ENCODE measurements around the gene KHDRBS2. TPM values are rescaled to one million over a fixed set of nuclear protein-coding genes. Genes with fewer than 3 reads are reported as not detected.

The KHDRBS2 gene
- total and polyA plus RNA-seq, 2 of the 13 experiments (the other 11 are each of a cell fraction or from before 2014, with no cell fraction given), result not detected

- H3K4me3 ChIP-seq (replicated peaks in 1 of 3; ENCODE audit: insufficient read depth in 1 of 3, low read depth in 2 of 3, low read length in 3 of 3), result no peak overlapping the region
- no peak for DNase-seq (ENCODE audit: low spot score)
- no peaks in the 10 kb centered on the region for H3K36me3 ChIP-seq (replicated peaks in 1 of 2; ENCODE audit: control insufficient read depth in 1 of 2, insufficient read depth in 2 of 2, low read length in 2 of 2)
- no peak overlapping the region for H3K4me2 ChIP-seq (ENCODE audit: low read depth, low read length)
- no peaks in the 10 kb centered on the region for H3K79me2 ChIP-seq (ENCODE audit: insufficient read depth, low read length)
- BruUV-seq (replicated peaks), result no TSS peak
- intact Hi-C loops (cut with micrococcal nuclease; ENCODE audit: unreplicated experiment), result no loop called here
- H3K27ac ChIP-seq (ENCODE audit: extremely low read length, insufficient read depth, low read length), result no peak overlapping the region
- no peak for FAIRE-seq
- H4K20me1 ChIP-seq (ENCODE audit: insufficient read depth, low read length), result no peaks in the 10 kb centered on the region
- no peaks in the 10 kb centered on the region for H3K4me1 ChIP-seq (ENCODE audit: insufficient read depth, low read length)
- no peak overlapping the region for H3K9ac ChIP-seq (ENCODE audit: insufficient read depth, low read depth, low read length)
- ChIA-PET CTCF (ENCODE audit: low intra/inter-chr PET ratio, low total read pairs) (no interaction called here), POLR2A (no interaction called here)
- no peaks in the 10 kb centered on the region for H3K27me3 ChIP-seq (ENCODE audit: control insufficient read depth in 1 of 2, insufficient read depth in 2 of 2, low read length in 2 of 2)
- no peaks in the 10 kb centered on the region for H3K9me3 ChIP-seq (ENCODE audit: low read length)
- no peak overlapping the region for H2AFZ ChIP-seq (ENCODE audit: low read length)
- in situ Hi-C loops (cut with HindIII; ENCODE audit: extremely low pct_ligation_motif_present, low pct_unique_long_range_greater_than_20kb), result no loop called here
- ATAC-seq, result no peak
- TF ChIP-seq NR3C1 (CRISPR knock-in tag; IDR thresholded peaks at IDR 0.05), result no peak
- TF ChIP-seq SMARCC2 (IDR thresholded peaks at IDR 0.05), result no peak
- no peak for TF ChIP-seq JUN (CRISPR knock-in tag; IDR thresholded peaks at IDR 0.05)
- no peak for TF ChIP-seq PHF5A (CRISPR knock-in tag; IDR thresholded peaks at IDR 0.05; ENCODE audit: low read depth, unreplicated experiment)
- TF ChIP-seq ETS1 (CRISPR knock-in tag; IDR thresholded peaks at IDR 0.05), result no peak
- TF ChIP-seq KDM5A (IDR thresholded peaks at IDR 0.05; ENCODE audit: borderline replicate concordance, low read length), result no peak
- TF ChIP-seq KAT8 (CRISPR knock-in tag; IDR thresholded peaks at IDR 0.05), result no peak
- no peak for TF ChIP-seq NFE2L2 (IDR thresholded peaks at IDR 0.05; ENCODE audit: low read length)
- TF ChIP-seq ZNF142 (CRISPR knock-in tag; IDR thresholded peaks at IDR 0.05), result no peak
- TF ChIP-seq SRF (IDR thresholded peaks at IDR 0.05; ENCODE audit: low read depth, low read length), result no peak
- TF ChIP-seq ZNF260 (CRISPR knock-in tag; IDR thresholded peaks at IDR 0.05; ENCODE audit: borderline replicate concordance, low read depth), result no peak
- no peak for TF ChIP-seq ZNF10 (CRISPR knock-in tag; IDR thresholded peaks at IDR 0.05; ENCODE audit: borderline replicate concordance, low read depth)
- no peak for TF ChIP-seq DMAP1 (CRISPR knock-in tag; IDR thresholded peaks at IDR 0.05)
These were observed 243.6 kb downstream of the KHDRBS2 start for GRCh38 chr6:62042429-62042828.

All from HepG2 (cell line).